Suprapubic skin (tissue), 4 donors: ENCODE results near the gene AMOTL1.

Experiments
- CTCF ChIP-seq, 2 donors: fragments of 200-600 bp in 1 of 2; fragments of 450-650 bp in 1 of 2; sonication (generic) in 1 of 2; IDR thresholded peaks; one replicate each; pipeline ENCODE4 v1.5.1; 2016 to 2019; ENCODE audit warnings: antibody characterized with exemption in 2 of 2, mild to moderate bottlenecking in 1 of 2, moderate library complexity in 1 of 2
- EP300 ChIP-seq: sonication (generic); formaldehyde crosslinking; IDR thresholded peaks from one replicate; pipeline ENCODE4 v1.6.1; 2017; ENCODE audit warnings: antibody characterized with exemption
- POLR2A ChIP-seq, 2 donors: fragments of 450-650 bp; IDR thresholded peaks; one replicate each; pipeline ENCODE4 v1.6.1; 2017; ENCODE audit warnings: antibody characterized with exemption in 2 of 2, mild to moderate bottlenecking in 2 of 2, moderate library complexity in 2 of 2
- POLR2AphosphoS5 ChIP-seq, 3 donors: sonication (generic); formaldehyde crosslinking; IDR thresholded peaks; one replicate each; pipeline ENCODE4 v1.6.1; 2017; ENCODE audit warnings: antibody characterized with exemption in 3 of 3

DNA sequence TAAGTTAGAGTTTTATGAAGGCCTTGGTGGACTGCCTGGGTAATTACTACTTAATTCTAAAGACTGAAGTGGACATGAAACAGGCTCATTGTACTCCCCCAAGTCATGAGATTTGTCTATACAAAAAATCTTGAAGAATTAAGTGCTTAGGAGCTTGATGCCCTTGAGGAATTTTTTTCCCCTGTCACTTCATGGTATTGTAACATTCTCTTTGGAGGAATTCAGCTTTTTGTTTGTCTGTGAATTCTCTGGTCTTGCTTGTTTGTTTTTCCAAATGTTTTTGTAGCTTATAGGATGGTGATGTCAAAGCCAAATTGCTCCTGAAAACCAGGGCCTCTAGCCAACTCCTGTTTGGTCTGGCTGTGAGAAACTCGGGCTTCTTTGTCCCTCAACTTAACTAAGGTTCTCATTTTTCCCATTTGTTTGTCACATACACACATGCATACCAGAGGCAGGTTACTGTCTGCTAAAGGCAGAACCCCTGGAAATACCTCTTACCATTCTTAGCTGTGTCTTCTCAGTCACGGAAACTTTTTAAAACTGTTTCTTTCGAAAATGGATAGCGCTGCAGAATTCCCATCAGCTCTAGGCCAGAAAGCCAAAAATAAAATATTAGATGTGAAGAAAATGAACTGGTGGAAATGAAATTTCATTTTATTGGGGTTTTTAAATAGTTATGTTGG lies 66.9 kb downstream of the AMOTL1 start:
- TF ChIP-seq POLR2A (IDR thresholded peaks at IDR 0.05) (no peak), POLR2AphosphoS5 (IDR thresholded peaks at IDR 0.05) (no peak), CTCF (IDR thresholded peaks at IDR 0.05) (no peak), EP300 (no peak)
